GM12873 (cell line): Measurements from ENCODE around the gene FOSB.

Experiments
- TF ChIP-seq, protein P1 (sequence below): IDR thresholded peaks from 2 replicates; pipeline ENCODE4 v1.5.1; 2012; ENCODE audit warnings: low read depth, mild to moderate bottlenecking, moderate library complexity, low read length, control low read depth; ENCODE audit not compliant: insufficient read depth; ENCODE audit errors: missing control alignments

Gene FOSB

DNA sequence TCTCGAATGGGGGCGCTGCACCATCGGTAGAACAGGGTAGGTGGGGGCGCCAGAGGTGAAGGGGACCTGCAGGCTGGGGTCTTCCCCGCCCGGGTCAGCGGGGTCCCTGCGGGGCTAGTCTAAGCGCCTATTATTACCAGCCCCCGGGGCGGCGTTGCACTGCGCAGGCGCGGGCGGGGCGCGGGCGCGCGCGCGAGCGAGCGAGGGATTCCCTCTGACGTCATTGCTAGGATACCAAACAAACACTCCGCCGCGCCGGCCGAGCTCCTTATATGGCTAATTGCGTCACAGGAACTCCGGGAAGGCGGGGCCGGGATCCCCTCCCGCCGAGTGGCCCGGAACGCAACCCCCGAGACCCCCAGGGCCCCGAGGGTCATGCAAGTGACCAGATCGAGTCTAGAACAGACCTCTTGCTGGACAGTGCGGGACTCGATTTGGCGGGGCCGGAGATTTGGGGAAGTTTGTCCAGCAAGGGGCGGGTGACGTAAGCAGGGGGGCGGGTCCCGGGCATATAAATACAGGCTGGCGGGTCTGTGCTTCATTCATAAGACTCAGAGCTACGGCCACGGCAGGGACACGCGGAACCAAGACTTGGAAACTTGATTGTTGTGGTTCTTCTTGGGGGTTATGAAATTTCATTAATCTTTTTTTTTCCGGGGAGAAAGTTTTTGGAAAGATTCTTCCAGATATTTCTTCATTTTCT is at the start of gene FOSB:
FOSB (plus strand) TSS at position 541 of the 703 bp plus-strand sequence. CDS start 591 bp downstream, outside the sequence.
- TF ChIP-seq, protein P1, sequence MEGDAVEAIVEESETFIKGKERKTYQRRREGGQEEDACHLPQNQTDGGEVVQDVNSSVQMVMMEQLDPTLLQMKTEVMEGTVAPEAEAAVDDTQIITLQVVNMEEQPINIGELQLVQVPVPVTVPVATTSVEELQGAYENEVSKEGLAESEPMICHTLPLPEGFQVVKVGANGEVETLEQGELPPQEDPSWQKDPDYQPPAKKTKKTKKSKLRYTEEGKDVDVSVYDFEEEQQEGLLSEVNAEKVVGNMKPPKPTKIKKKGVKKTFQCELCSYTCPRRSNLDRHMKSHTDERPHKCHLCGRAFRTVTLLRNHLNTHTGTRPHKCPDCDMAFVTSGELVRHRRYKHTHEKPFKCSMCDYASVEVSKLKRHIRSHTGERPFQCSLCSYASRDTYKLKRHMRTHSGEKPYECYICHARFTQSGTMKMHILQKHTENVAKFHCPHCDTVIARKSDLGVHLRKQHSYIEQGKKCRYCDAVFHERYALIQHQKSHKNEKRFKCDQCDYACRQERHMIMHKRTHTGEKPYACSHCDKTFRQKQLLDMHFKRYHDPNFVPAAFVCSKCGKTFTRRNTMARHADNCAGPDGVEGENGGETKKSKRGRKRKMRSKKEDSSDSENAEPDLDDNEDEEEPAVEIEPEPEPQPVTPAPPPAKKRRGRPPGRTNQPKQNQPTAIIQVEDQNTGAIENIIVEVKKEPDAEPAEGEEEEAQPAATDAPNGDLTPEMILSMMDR: no peak

GRCh38 chr19:45418802-45419201 is 49.0 kb upstream of the FOSB start:
- TF ChIP-seq, protein P1: no peak

- TF ChIP-seq, protein P1: no peak
Observed at GRCh38 chr19:45419396-45419795, 48.4 kb upstream of the FOSB start.

GRCh38 chr19:45419895-45420294 is 47.9 kb upstream of the FOSB start:
- TF ChIP-seq, protein P1: no peak

DNA sequence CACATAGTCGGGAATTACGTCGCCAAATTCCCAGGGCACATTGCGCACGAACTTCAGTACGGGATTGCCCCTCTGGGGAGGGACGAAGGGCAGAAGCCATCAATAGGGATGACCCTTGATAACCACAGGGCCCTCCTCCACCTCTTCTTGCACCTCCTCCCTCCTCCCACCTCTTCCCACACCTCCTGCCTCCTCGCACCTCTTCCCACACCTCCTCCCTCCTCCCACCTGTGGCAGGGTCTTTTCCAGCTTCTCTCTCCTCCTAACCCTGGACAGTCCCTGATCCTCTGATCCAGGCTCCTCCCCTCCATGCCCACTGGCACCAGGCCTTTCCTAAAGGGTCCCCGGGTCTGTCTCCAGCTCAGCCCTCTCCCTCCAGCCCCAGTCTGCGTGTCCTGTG is 47.4 kb upstream of the FOSB start:
- TF ChIP-seq, protein P1: no peak

DNA sequence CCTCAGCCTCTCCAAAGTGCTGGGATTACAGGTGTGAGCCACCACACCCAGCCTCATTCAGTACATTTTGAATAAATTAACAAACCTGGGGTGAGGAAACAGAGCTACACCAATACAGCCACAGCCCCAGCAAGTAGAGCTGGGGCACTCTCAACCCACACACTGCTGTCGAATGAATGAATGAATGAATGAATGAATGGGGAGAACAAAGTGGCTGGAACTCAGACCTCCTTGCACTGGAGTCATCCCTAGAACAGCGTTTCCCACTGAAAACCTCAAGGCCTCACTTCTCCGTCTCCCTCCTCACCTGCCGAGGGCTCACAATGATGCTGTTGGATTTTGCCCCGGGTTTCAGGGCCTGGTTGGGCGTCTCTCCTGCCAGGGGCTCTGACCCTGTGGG is 46.9 kb upstream of the FOSB start:
- TF ChIP-seq, protein P1: no peak

GRCh38 chr19:45421947-45422498 is 45.8 kb upstream of the FOSB start:
- TF ChIP-seq, protein P1: no peak
